ENCODE data around the gene SH3BP1.
A peak's percentile ranks its signal among the peaks of the same experiment; 100 is the strongest.
"Not testable (repeated sequence)": the region's sequence is repeated elsewhere in the genome, so short reads cannot be mapped to it uniquely, and the experiment has no call there.

Gene SH3BP1

DNA sequence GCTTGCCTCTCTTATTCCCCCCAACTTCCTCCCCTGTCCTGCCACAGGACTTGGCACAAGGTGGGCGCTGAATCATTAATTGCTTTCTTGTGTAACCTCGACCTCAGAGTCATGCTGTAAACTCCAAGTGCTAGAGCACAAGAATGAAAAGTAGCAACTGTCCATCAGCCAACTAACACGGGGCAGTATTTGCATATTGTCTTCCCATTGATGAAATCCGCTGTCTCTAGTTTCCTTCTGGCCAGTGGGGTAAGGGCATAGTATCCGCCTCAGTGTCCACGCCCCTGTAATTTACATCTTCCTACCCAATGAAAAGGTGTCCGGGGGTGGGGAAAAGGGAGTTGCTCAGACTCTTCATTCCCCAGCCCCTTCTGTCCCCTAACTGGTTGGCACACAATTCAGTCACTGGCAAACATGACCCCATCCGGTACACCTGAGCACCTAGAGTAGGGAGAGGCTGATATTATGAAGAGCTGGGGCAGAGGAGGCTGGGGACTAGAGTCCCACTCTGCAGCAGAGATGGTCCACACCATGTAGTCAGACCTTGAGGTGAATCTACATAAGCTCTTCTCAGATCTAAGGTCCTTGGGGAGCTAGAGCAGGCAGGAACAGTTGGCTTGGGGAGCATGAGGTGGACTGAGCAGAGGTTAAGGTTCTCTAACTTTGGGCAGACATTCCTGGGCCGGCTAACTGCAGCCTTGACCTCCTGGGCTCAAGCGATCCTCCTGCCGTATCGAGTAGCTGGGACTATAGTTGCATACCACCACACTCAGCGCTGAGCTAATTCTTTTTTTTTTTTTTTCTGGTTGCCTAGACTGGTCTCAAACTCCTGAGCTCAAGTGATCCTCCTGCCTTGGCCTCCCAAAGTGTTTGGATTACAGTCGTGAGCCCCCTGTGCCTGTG is 37.7 kb upstream of the SH3BP1 start:
- no peak overlapping the region; the same call in 1 of the 2 replicates for H3K4me3 ChIP-seq (ENCODE audit: low read depth, low read length)
- ChIA-PET CTCF (interaction anchor here (0.8 to 13.7 kb wide), 7 partner anchors 11 to 130 kb away, joined by 3 to 297 read pairs (median 3); no protein-coding TSS in a partner anchor), POLR2A (interaction anchor here (0.5 to 0.6 kb wide), 2 partner anchors 9 to 10 kb away, joined by 3 read pairs; no protein-coding TSS in a partner anchor)
- TF ChIP-seq, protein P1, sequence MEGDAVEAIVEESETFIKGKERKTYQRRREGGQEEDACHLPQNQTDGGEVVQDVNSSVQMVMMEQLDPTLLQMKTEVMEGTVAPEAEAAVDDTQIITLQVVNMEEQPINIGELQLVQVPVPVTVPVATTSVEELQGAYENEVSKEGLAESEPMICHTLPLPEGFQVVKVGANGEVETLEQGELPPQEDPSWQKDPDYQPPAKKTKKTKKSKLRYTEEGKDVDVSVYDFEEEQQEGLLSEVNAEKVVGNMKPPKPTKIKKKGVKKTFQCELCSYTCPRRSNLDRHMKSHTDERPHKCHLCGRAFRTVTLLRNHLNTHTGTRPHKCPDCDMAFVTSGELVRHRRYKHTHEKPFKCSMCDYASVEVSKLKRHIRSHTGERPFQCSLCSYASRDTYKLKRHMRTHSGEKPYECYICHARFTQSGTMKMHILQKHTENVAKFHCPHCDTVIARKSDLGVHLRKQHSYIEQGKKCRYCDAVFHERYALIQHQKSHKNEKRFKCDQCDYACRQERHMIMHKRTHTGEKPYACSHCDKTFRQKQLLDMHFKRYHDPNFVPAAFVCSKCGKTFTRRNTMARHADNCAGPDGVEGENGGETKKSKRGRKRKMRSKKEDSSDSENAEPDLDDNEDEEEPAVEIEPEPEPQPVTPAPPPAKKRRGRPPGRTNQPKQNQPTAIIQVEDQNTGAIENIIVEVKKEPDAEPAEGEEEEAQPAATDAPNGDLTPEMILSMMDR (IDR thresholded peaks at IDR 0.05; ENCODE audit: insufficient read depth, low read length, missing control alignments): no peak
- no peak for DNase-seq (ENCODE audit: low read depth, low spot score)

DNA sequence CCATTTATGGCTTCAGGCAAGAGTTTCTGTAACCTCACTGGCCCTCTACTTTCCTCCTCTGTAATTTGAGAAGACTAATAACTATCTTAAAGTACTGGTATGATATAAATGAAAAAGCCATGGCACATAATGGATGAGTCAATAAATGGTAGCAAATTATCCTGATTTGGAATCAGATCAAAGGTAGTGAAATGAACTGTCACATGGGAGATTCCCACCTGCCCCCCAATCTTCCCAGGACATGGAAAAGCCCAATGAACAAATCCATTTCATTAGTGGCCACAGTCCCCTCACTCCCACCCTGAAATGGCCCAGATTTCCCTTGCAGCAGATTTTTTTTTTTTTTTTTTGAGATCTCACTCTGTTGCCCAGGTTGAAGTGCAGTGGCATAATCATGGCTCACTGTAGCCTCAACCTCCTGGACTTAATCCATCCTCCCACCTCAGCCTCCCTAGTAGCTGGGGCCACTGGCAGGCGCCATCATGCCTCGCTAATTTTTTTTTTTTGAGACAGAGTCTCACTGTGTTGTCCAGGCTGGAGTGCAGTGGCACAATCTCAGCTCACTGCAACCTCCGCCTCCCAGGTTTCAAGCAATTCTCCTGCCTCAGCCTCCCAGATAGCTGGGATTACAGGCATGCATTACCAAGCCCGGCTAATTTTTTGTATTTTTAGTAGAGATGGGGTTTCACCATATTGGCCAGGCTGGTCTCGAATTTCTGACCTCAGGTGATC is 36.8 kb upstream of the SH3BP1 start:
- DNase-seq (ENCODE audit: low read depth, low spot score); POLR2A ChIA-PET; H3K4me3 ChIP-seq (ENCODE audit: low read depth, low read length): not testable (repeated sequence)
- CTCF ChIA-PET: interaction anchor here (0.6 to 13.7 kb wide), 8 partner anchors 12 to 193 kb away, joined by 3 to 297 read pairs (median 3); no protein-coding TSS in a partner anchor

DNA sequence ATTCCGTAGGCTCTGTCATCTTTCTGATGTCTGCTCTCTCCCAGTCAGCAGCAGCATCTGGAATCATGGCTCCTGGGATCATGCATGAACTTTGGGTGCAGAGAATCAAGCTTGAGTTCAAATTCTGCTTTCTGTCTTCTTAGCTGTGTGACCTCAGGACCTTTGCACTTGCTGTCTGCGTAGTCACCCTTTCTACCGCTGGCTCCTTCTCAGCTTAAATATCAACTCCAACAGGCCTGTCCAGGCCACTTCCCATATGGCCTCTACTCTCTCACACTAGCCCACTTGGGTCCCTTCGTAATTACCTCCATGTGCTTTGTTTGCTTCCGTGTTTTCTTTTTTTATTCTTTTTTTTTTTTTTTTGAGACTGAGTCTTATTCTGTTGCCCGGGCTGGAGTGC is 35.4 kb upstream of the SH3BP1 start:
- ChIA-PET POLR2A (no interaction called here), CTCF (interaction anchor here (0.7 to 13.7 kb wide), 7 partner anchors 10 to 77 kb away, joined by 3 to 297 read pairs (median 4); no protein-coding TSS in a partner anchor)
- TF ChIP-seq, protein P1 (IDR thresholded peaks at IDR 0.05; ENCODE audit: insufficient read depth, low read length, missing control alignments): no peak
- H3K4me3 ChIP-seq (ENCODE audit: low read depth, low read length): no peak overlapping the region
- DNase-seq (ENCODE audit: low read depth, low spot score): no peak

DNA sequence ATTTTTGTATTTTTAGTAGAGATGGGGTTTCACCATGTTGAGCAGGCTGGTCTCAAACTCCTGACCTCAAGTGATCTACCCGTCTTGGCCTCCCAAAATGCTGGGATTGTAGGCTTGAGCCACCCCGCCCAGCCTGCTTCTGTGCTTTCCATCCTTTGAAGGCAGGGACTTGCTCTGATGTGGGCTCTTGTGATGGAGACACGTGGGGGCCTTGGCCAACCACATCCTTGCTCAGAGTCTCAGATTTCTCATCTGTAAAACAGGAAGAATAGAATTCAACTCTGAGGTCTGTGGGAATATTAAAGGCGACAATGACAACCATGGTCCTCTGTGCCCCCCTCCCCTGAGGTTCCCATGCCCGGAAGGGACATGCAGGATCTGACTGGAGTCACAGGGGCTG is 34.6 kb upstream of the SH3BP1 start:
- no peak for DNase-seq (ENCODE audit: low read depth, low spot score)
- POLR2A ChIA-PET: no interaction called here
- CTCF ChIA-PET: interaction anchor here (1.0 to 13.7 kb wide), 7 partner anchors 8 to 187 kb away, joined by 3 to 297 read pairs (median 5); no protein-coding TSS in a partner anchor
- no peak overlapping the region for H3K4me3 ChIP-seq (ENCODE audit: low read depth, low read length)
- TF ChIP-seq, protein P1 (IDR thresholded peaks at IDR 0.05; ENCODE audit: insufficient read depth, low read length, missing control alignments): no peak

DNA sequence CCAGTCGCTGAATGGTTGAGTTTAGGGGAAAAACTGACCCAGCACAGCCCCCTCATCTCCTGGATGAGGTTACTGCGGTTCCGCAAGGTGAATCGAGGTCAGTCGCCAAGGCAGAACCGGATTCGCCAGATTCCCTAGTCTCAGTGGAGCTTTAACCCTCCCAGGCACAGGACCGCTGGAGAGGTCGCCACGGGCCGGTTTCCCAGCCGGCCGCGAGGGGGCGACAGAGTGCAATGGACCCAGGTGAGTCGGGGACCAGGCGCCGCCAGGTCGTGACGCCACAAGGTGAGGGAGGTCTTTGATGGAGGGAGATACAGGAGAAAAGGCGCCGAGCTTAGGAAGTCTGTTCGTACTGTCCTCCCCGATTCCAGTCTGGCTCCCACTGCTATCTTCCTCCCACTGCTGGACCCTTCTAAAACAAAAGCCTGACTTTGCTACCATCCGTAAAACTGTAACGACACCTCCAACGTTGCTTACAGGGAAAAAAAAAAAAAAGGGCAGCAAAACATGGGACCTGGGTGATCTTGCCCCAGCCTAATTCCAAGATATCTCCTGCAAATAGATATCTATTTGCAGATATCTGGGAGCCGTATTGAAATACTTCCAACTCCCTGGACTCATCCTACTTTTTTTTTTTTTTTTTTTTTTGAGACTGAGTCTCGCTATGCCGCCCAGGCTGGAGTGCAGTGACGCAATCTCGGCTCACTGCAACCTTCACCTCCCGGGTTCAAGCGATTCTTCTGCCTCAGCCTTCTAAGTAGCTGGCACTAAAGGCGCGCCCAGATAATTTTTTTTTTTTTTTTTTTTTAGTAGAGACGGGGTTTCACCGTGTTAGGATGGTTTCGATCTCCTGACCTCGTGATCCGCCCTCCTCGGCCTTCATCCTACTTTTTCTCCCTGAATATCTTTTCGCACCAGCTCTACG is 32.2 kb upstream of the SH3BP1 start:
- DNase-seq (ENCODE audit: low read depth, low spot score): no peak
- CTCF ChIA-PET: interaction anchor here (0.6 to 13.7 kb wide), 63 partner anchors 9 to 347 kb away, joined by 3 to 297 read pairs (median 5); partner anchors contain the start of genes CDC42EP1, GCAT, LGALS1 and LGALS2
- POLR2A ChIA-PET: interaction anchor here (0.6 to 2.5 kb wide), 9 partner anchors 15 to 201 kb away, joined by 3 to 18 read pairs (median 7); partner anchors contain the start of genes LGALS1 and LGALS2
- TF ChIP-seq, protein P1 (IDR thresholded peaks at IDR 0.05; ENCODE audit: insufficient read depth, low read length, missing control alignments): peak; percentile 98
- H3K4me3 ChIP-seq (ENCODE audit: low read depth, low read length): peak overlapping the region; percentile 51

All from AG04449 (cell line).